GM03348 (cell line): ENCODE results near the gene JPH3.
A peak's percentile ranks its signal among the peaks of the same experiment; 100 is the strongest.

Experiments
- DNase-seq: peaks from one replicate; pipeline ENCODE4 v3.0.0; 2012; ENCODE audit warnings: low spot score

JPH3 gene

DNA sequence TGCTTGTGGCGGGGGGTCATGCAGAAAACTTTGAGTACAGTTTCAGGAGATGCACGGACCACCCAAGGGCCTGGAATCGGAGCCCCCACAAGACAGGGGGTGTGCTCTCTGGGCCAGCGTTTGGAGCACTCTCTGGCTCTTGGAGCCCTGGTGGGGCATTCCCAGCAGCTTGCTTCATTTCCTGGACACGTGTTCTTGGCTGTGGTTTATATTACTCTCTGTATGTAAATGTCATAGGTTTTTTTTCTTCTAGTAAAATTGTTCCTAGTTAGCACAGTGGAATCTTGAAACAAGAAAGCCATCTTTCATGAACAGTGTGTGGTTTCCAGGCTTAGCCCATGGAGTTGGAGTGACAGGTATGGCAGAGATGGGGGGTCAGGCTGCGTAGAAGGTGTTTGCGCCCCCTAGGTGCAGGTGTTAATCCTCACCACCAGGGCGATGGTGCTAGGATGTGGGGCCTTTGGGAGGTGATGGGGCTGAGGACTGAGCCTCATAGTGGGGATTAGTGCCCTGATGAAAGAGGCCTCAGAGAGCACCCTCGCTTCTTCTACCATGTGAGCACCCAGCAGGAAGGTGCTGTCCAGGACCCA, 79.8 kb downstream of the JPH3 start:
- DNase-seq, result peak; percentile 91

DNA sequence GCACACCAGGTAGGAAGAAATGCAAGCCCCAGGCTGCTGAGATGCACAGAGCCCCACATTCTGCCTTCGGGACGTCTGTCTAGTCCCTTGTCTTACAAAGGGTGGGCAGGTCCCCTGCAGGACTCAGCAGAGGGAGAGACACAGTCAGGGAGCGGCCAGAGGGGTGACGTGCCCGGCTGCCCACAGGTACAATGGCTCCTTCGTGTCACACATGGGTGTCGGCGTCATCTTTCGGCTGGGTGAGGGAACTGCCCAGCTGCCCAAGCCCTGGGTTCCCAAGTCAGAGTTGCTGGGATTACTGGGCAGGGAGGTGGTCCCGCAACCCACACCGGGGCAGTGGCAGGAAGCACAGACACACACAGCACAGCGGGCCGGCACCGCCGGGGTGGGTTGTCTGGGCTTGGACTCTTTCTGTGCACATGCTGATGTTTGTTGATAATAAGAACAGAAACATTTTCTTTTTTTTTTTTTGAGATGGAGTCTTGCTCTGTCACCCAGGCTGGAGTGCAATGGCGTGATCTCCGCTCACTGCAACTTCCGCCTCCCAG, 80.6 kb downstream of the JPH3 start:
- no peak for DNase-seq

DNA sequence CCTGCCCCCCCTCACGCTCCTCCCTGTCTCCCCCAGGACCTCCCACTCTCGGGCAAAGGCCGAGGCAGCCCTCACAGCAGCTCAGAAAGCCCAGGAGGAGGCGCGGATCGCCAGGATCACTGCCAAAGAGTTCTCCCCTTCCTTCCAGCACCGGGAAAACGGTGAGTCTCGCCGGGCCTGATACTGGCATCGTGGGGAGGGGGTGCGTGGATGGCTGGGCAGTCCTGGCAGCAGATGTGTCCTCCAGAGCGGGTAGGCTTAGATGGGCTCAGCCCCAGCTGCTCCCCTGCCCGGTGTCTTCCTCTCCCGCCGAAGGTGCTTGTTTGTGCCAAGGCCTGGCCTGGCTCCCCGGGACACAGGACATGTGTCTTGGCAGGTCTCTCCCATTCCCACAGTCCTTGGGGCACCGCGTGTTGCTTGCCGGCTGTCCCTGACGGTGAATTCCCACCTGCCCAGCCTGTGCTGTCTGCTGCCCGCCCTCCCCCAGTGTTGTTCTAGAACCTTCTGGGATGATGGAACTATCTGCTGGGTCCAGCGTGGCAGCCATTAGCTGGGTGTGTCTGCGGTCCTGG, 81.9 kb downstream of the JPH3 start:
- no peak for DNase-seq

DNA sequence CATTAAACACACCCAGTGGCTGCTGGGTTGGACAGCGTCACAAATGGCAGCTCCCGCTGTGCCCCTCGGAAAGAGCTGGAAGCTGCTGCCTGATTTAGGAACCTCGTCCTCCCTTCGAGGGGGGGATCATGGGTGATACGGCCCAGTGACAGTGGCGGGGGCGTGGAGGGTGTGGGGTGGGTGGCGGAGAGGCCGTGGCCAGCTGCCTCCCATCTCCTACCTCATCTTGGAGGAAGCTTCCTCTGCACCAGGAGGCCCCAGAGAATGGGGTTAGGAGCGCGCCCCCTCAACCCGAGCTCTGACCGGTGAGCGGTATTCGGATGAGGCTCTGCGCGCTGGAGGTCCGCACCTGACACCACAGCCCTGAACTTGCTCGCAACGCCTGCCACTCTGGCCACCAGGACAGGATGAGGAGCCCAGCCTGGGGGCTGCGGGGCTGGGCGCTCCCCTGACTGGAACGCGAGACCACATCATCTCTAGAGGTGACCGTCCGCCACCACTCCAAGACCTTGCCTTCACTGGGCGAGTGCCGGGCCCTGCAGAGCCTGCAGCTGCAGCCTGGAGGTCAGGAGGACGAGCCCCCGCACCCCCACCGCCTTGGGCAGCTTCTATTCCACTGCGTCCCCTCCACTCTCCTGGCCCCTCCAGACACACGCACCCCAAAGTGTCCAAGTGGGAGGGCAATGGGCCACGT, 82.5 kb downstream of the JPH3 start:
- DNase-seq, result no peak

DNA sequence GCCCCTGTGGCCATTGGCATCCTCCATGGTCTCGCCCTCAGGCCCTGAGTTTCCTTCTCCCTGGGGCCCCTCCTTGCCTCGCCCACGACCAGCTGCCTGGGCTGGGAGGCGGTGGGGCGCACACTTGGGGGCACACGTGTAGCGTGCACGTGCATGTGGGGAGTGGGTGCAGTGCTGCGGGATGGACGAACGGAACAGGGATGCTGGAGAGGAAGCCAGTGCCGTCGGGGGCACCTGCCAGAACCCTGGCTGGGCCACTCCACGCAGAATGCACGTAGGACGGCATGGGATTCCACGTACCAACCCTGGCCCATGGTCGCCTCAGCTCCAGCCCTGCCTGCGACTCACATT, 83.1 kb downstream of the JPH3 start:
- DNase-seq, result no peak

DNA sequence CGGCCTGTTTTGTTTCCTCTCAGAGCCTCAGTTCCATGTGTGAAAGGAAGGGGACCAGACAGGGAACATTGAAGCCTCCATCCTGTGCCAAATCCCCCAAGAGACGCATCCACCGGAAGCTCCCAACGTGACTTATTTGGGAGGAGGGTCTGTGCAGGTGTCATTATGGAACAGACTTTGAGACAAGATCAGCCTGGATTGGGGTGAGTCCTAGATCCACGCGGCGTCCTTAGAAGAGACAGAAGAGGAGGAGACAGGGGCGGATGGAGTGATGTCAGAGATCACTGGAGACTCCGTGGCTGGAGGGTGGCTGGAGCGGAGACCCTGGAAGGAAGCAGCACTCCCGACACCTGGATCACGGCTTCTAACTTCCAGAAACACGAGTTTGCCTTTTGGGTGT, 83.5 kb downstream of the JPH3 start:
- DNase-seq, result no peak

DNA sequence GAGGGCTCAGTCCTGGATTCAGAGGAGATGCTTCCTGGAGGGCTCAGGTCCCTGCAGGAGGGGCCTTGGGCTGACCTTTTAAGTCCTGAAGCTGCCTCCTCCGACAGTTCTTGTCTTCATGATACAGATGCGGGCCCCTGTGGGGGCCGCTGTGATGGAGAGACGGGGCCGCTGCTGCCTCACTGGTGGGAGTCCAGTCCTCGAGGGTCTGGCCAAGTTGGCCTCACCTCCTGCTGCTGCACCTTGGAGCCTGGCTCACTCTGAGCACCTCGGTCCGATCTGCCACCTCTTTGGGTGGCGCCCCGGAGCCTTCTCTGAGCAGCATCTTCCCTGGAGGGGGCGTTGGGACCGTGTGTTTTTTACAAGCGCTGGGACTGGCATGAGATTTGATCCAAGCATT, 84.4 kb downstream of the JPH3 start:
- DNase-seq, result no peak

DNA sequence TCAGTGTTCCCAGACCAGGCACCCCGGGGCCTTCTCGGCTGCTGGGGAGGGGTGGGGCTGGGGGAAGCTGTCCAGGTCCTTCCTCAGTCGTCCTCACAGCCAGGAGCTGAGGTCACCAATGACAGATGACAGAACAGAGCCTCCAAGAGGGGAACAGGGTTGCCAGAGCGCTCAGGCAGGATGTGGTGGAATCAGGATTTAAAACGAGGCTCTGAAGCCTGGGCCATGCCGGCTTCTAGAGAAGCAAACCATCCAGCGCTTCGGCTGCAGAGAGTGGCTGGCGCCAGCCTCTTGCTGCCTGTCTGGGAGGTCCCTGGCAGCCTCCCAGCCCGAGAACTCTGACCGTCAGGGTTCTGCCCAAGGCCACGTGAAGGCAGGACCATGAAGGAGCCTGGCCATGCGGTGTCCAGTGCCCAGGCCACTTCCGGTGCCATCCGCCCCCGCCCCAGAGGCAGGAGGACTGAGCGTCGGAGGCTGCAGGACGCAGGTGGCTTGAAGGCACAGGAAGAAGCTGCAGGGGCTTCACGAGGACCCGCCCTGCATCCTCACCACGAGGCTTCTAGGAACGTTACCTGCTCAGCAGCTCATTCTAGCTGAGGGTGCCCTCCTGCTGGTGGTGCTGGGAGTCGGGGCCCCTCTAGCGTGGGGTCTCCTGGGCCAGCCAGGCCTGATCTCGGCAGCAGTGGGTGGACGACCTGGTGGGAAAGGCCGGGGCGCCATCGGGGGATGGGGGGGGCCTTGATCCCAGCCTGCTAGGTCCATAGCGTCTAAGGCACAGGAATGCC, 85.0 kb downstream of the JPH3 start:
- DNase-seq, result peak; percentile 44

DNA sequence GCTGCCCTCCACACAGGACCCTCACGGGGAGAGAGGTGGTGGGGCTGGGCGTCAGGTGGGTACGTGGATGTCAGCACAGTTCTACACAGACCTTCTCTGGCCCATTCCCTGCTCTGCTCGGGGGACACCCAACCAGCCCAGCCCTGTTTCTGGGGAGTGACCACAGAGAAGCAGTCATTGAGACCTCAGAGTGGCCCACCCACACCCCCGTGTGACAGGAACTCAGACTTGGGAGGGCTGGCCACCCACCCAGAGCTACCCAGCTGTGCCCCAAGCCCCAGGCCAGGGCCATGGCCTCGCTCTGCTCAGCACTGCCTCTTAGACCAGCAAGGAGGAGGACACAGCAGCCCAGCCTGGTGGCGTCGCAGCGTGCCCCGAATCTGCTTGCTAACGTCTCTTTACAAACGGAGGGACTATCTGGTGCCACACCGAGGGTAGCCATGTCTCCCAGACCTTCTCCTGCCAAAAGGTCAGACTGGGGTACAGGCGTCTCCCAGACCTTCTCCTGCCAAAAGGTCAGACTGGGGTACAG, 85.8 kb downstream of the JPH3 start:
- DNase-seq, result no peak

DNA sequence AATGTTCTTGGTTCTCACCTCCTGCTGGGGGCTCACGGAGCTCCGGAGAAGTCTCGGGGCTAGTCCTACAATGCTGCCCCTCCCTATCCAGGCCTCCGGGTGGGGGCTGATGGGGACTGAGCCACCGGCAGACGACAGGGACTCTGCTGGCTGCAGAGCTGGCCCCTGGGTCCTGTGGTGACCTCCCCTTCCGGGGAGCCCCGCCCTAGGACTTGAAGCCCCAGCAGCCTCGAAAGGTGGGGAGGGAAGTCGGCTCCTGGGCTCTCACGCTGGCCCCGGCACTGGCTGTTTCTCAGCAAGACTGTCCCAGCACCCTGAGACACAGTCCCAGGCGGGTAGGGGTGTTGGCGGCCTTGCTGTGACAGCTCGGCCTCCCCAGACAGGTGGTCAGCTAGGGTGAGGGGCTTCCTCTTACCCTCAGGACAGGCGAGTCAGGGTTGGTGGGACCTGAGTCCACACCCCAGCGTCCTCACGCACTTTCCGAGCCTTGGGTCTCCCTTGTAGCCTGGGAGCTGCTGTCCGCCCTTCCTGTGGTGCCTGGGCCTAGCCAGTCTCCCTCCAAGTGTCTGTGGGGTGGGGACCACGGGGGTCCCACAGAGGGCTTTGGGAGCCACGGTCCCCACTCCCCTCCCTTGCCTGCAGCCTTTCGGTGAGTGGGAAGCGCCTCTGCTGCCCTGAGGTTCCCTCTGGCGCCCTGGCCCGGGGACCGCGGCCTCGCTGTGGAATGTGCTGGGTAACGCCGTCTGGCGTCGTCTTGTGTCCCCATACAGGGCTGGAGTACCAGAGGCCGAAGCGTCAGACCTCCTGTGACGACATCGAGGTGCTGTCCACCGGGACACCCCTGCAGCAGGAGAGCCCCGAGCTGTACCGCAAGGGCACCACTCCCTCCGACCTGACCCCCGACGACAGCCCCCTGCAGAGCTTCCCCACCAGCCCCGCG, 86.8 kb downstream of the JPH3 start:
- DNase-seq, result no peak

DNA sequence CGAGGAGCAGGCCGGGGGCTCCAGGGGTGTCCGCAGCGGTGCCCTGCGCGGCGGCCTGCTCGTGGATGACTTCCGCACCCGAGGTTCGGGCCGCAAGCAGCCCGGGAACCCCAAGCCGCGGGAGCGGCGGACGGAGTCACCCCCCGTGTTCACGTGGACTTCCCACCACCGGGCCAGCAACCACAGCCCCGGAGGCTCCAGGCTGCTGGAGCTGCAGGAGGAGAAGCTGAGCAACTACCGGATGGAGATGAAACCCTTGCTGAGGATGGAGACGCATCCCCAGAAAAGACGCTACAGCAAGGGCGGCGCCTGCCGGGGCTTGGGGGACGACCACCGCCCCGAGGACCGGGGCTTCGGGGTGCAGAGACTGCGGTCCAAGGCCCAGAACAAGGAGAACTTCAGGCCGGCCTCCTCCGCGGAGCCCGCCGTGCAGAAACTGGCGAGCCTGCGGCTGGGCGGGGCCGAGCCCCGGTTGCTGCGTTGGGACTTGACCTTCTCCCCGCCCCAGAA, 87.7 kb downstream of the JPH3 start:
- no peak for DNase-seq

DNA sequence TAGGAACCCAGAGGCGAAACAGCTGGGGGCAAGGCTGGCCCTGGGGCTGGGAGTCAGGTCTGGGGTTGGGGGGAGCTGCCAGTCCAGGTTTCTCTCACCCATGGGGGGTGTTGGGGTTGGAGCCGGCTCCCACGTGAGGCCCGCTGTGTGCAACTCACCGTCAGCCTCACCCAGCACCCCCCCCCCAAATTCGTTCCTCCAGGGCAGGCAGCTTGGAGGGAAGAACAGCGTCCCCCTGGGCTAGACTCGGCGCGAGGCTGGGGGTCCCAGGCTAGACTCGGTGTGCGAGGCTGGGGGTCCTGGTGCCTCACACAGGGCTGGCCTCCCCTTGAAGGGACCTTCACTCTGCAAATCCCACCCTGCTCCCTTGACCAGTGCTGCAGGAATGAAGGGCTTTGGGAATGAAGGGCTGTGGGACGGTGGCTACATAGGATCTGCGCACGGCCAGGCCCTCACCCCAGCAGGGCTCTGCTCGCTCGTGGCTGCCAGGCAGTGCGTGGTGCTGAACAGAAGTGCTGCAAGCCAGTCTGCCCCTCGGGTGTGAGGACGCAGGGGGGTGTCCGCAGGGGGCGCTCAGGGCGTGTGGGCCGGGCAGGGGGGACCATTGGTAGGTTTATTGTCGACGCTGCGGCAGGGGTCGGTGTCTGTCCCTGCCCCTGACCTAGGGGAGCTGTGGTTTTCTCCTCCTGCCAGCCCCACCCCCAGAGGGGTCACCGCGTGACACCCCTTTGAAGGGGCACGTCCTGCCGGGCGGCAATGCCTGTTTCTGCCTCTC, 88.8 kb downstream of the JPH3 start:
- no peak for DNase-seq

DNA sequence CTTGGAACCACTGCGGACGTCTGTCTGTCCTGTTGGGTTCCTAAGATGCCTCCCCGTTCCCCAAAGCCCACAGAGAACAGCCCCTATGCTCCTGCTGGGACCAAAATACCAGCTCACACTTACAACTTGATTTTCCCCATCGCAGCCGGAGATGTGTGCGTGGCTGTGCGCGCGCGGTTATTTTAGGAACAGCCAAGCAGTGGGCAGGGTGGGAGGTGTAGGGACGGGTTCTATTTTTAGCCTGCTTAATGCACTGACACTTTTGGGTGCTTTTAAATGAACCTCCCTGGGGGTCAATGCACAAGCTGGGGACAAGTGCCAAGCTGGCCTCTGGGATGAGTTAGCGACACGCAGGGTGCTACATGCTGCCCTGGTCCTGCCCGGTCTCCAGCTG, 89.4 kb downstream of the JPH3 start:
- no peak for DNase-seq

DNA sequence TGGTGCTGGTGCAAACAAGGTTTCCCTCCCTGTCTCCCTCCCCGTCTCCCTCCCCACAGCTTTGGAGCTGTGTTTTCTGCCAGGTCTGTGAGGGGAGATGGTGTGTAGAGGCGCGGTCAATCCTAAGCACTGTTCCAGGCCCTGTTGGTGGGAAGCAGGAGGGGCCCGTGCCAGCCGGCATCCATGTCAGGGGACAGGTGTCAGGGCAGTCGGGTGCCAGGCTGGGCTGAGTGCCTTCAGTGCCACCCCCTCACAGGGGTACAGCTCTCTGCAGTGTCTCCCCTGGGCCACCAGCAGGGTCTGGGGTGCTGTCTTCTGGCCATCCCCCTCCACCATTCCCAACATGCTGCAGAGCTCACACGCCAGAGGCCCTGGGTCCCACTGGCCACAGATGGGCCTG, 89.9 kb downstream of the JPH3 start:
- no peak for DNase-seq

DNA sequence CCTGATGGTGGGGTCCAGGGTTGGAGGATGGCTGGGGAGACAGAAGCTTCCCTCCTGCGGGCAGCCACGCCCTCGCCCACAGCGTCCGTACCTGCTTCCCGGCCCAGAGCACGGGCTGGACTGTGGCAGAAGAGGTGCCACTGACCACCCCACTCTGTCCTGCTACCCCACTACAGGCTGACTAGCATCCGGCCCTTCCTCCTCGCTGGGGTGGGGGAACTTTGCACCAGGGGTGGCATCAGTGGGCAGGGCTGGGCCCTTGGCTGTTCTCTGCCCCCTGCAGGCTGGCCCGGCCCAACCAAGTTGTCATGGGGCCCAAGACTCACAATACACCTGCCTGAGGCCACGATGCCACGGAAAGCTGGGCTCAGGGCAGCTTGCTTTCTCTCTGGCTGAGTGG, 90.4 kb downstream of the JPH3 start:
- DNase-seq, result no peak

DNA sequence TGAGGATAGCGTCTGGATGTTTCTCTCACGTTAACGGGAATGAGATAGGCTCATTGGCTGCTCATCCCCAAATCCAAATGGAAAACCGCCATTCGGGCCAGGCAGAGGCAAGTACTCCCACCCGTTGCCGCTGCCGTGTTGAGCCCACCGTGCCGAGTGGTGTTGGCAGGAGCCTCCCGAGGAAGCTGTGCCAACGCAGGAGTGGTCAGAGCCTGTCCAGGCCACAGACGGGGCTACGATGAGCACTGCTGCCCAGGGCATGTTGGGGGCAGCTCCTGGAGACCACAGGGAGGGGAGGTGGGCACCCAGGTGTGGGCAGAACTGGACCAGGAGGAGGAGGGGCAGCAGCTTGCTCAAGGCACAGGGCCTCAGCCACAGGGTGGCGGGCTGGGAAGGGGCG, 91.5 kb downstream of the JPH3 start:
- no peak for DNase-seq

DNA sequence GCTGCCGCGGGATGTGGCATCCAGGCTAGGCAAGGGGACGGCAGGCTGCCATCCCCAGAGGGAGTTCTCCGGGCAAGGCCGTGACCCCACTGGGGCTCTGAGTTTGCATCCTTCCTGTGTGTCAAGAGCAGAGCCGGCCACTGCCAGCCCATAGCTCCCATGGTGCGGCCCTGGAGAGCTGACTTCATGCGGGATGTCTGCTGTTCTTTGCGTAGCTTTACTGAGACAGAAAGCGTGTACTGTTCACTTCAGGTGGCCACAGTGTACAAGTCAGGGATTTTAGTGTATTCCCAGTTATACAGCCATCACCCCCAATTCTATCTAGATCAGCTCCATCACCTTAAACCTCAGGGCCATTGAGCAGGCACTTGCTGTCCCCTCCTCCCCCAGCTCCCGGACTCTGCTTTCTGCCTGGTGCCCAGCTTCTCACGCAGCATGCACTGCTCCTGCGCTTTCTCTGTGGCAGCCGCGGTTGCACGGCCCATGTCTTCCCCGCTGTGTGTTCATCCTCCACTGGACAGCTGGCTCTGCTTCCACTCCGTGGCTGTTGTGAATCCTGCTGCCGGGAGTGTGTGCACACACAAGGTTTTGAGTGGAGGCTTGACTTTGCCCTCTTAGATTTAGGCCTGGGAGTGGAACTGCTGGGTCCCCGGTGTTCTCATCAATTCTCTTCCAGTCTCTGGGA, 92.3 kb downstream of the JPH3 start:
- DNase-seq, result no peak

DNA sequence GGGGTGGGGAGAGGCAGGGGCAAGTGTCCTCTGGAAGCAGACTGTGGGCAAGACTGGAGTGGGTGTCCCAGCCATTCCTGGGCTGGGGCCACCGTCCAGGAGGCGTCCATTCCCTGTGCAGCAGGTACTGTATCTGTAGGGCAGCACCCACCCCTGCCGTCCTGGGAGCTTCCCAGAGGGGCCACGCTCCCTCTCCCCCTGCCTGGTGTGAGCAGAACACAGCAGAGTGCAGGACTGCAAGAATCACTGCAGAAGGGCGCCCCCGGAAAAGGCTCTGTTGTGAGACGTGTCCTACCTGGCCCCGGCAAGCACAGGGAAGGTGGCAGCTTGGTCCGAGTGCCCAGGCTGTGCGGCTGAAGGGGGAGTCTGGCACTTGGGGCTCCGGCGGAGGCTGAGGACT, 93.2 kb downstream of the JPH3 start:
- DNase-seq, result no peak

DNA sequence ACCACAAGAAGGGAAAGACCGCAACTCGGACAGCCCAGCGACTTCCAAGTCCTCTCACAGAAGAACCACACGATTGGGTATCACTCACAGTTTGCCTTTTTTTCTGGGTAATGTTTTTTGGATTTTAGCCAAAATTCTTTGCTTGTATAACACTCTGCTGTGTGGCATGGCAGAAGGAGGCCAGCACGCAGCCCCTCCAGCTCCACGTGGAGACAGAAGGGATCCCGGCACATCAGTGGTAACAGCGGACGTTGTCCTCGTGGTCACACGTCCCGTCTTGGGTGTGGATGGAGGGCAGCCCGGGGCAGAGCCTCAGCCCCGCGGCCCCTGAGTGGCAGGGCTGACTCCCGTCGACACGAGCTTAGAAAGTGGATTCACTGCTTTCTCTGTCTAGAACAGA, 94.4 kb downstream of the JPH3 start:
- DNase-seq, result no peak

DNA sequence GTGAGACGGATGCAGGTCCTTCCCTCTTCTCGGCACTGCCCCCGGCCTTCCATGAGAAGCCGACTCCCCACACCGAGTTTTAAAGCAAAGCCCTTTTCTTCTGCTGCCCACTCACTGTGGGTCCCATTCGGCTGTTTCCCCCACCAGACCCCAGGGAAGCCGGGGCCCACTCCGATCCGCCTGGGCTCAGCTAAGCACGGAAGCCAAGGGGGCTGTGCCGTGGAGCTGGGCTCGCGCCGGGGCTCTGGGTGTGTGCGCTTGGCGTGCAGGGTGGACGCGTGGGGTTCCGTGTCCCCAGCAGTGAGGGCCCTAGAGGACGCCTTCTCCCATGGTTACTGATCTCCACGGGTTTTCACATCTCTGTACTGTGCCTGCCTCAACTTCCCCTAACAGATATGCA, 94.9 kb downstream of the JPH3 start:
- no peak for DNase-seq
